SH-SY5Y (cell line): ENCODE results near the gene CCNY.

Experiments used
- GATA2 ChIP-seq: IDR thresholded peaks from 2 replicates; pipeline ENCODE4 v1.6.1; 2011; ENCODE audit warnings: mild to moderate bottlenecking, low read depth, low read length
- GATA3 ChIP-seq: IDR thresholded peaks from 2 replicates; pipeline ENCODE4 v1.6.1; 2011; ENCODE audit warnings: low read depth, mild to moderate bottlenecking, low read length, moderate library complexity

Gene CCNY

GRCh38 chr10:35463105-35463867 is 127.0 kb downstream of the CCNY start:
- TF ChIP-seq GATA2 (no peak), GATA3 (no peak)

GRCh38 chr10:35463878-35464277 is 127.6 kb downstream of the CCNY start:
- TF ChIP-seq GATA2 (no peak), GATA3 (no peak)

- no peak for TF ChIP-seq GATA3
- no peak for TF ChIP-seq GATA2
These were observed 128.6 kb downstream of the CCNY start for GRCh38 chr10:35464825-35465456.

- TF ChIP-seq GATA3 (no peak), GATA2 (no peak)
These were observed 129.4 kb downstream of the CCNY start for GRCh38 chr10:35465673-35466072.

- no peak for TF ChIP-seq GATA3
- TF ChIP-seq GATA2 = no peak
These were observed 129.9 kb downstream of the CCNY start for GRCh38 chr10:35466170-35466569.

GRCh38 chr10:35466661-35467060 is 130.4 kb downstream of the CCNY start:
- TF ChIP-seq GATA3 = no peak
- no peak for TF ChIP-seq GATA2

GRCh38 chr10:35467186-35467585 is 130.9 kb downstream of the CCNY start:
- no peak for TF ChIP-seq GATA3
- no peak for TF ChIP-seq GATA2

- TF ChIP-seq GATA3 (no peak), GATA2 (no peak)
These were observed 134.1 kb downstream of the CCNY start for GRCh38 chr10:35470248-35470924.

- TF ChIP-seq GATA3 (no peak), GATA2 (no peak)
These were observed 134.6 kb downstream of the CCNY start for GRCh38 chr10:35470925-35471315.

GRCh38 chr10:35471435-35471834 is 135.1 kb downstream of the CCNY start:
- TF ChIP-seq GATA2 = no peak
- TF ChIP-seq GATA3 = no peak

- TF ChIP-seq GATA3 (no peak), GATA2 (no peak)
These were observed 143.8 kb downstream of the CCNY start for GRCh38 chr10:35480142-35480541.

- TF ChIP-seq GATA3 = no peak
- TF ChIP-seq GATA2 = no peak
These were observed 145.1 kb downstream of the CCNY start for GRCh38 chr10:35481413-35481812.

GRCh38 chr10:35486297-35486990 is 150.1 kb downstream of the CCNY start:
- TF ChIP-seq GATA2 = no peak
- no peak for TF ChIP-seq GATA3

- TF ChIP-seq GATA2 = no peak
- TF ChIP-seq GATA3 = no peak
These were observed 151.2 kb downstream of the CCNY start for GRCh38 chr10:35487336-35488034.

- TF ChIP-seq GATA3 = no peak
- no peak for TF ChIP-seq GATA2
These were observed 151.9 kb downstream of the CCNY start for GRCh38 chr10:35488228-35488627.
